BJ (cell line): Measurements from ENCODE around the gene SHISA7. TPM values are rescaled to one million over a fixed set of nuclear protein-coding genes. Genes with fewer than 3 reads are reported as not detected.

Experiments used
- CTCF ChIA-PET: fragments of 350-600 bp; formaldehyde crosslinking; extraction: SDS; loops from one replicate; lab custom pipeline; 2021; ENCODE audit warnings: antibody characterized with exemption, inconsistent platforms; lab: Yijun Ruan, JAX
- POLR2A ChIA-PET: fragments of 300-600 bp; sonication (Branson Sonifier 250); formaldehyde crosslinking; extraction: SDS; loops from one replicate; lab custom pipeline; 2021; ENCODE audit warnings: antibody characterized with exemption; lab: Charles Lee
- DNase-seq: peaks from one replicate; pipeline ENCODE4 v3.0.0-alpha.2; 2011; ENCODE audit warnings: low read depth
- H3K27me3 ChIP-seq: 2 replicates; pipeline ENCODE4 v1.6.0; 2011; ENCODE audit warnings: low read length; ENCODE audit not compliant: control insufficient read depth, insufficient read depth
- H3K36me3 ChIP-seq: 2 replicates; pipeline ENCODE4 v1.5.1; 2011; ENCODE audit warnings: low read length; ENCODE audit not compliant: control insufficient read depth, insufficient read depth
- H3K4me3 ChIP-seq: 2 replicates; pipeline ENCODE4 v1.5.1; 2011; ENCODE audit warnings: low read depth, mild to moderate bottlenecking, control low read depth, low read length
- polyA plus RNA-seq: library from polyadenylated mRNA; depleted of rRNA; stranded (reverse); fragments of >200 nt; gene quantifications from 2 replicates; pipeline ENCODE4 v1.2.3, GENCODE V29; 2011
- TF ChIP-seq, protein P1 (sequence below): IDR thresholded peaks from 2 replicates; pipeline ENCODE4 v1.5.1; 2011; ENCODE audit warnings: low read depth, mild to moderate bottlenecking, control low read depth, inconsistent platforms, low read length, moderate library complexity; ENCODE audit not compliant: insufficient read depth

SHISA7 gene
- polyA plus RNA-seq, 1 experiment: not detected

DNA sequence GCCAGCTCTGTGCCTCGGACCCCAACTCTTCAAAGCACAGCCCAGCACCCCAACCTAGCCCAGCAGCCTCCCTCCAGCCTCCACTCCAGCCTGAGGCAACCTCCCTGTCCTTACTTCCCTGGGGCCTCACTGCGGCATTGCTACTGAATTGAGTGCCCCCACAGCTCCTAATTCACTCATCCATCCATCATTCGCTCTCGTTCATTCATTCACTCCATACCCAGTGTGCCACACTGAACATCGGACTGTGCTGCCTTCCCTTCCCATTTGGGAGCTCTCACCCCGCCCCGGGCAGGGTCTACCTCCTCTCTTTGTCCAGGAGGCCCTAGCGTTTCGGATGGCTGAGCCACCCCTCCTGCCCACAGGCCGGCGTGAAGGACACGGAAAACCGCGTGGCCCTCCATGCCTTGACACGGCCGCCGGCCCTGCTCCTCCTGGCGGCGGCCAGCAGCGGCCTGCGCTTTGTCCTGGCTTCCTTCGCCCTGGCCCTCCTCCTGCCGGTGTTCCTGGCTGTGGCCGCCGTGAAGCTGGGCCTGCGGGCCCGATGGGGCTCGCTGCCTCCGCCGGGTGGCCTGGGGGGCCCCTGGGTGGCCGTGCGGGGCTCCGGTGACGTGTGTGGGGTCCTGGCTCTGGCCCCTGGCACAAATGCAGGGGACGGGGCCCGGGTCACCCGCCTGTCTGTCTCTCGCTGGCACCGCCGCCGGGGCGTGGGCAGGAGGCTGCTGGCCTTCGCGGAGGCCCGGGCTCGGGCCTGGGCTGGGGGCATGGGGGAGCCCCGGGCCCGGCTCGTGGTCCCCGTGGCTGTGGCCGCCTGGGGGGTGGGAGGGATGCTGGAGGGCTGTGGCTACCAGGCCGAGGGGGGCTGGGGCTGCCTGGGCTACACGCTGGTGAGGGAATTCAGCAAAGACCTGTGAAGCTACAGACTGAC is 43.2 kb upstream of the SHISA7 start:
- no peaks in the 10 kb centered on the region for H3K27me3 ChIP-seq
- ChIA-PET POLR2A (no interaction called here), CTCF (interaction anchor here (2.9 to 10.9 kb wide), 3 partner anchors 18 to 19 kb away, joined by 11 to 106 read pairs (median 24); no protein-coding TSS in a partner anchor)
- DNase-seq: no peak
- H3K36me3 ChIP-seq: peaks cover 4% of the 10 kb centered on the region
- H3K4me3 ChIP-seq: peak overlapping the region; percentile 82; the same call in 1 of the 2 replicates
- TF ChIP-seq, protein P1, sequence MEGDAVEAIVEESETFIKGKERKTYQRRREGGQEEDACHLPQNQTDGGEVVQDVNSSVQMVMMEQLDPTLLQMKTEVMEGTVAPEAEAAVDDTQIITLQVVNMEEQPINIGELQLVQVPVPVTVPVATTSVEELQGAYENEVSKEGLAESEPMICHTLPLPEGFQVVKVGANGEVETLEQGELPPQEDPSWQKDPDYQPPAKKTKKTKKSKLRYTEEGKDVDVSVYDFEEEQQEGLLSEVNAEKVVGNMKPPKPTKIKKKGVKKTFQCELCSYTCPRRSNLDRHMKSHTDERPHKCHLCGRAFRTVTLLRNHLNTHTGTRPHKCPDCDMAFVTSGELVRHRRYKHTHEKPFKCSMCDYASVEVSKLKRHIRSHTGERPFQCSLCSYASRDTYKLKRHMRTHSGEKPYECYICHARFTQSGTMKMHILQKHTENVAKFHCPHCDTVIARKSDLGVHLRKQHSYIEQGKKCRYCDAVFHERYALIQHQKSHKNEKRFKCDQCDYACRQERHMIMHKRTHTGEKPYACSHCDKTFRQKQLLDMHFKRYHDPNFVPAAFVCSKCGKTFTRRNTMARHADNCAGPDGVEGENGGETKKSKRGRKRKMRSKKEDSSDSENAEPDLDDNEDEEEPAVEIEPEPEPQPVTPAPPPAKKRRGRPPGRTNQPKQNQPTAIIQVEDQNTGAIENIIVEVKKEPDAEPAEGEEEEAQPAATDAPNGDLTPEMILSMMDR: no peak

DNA sequence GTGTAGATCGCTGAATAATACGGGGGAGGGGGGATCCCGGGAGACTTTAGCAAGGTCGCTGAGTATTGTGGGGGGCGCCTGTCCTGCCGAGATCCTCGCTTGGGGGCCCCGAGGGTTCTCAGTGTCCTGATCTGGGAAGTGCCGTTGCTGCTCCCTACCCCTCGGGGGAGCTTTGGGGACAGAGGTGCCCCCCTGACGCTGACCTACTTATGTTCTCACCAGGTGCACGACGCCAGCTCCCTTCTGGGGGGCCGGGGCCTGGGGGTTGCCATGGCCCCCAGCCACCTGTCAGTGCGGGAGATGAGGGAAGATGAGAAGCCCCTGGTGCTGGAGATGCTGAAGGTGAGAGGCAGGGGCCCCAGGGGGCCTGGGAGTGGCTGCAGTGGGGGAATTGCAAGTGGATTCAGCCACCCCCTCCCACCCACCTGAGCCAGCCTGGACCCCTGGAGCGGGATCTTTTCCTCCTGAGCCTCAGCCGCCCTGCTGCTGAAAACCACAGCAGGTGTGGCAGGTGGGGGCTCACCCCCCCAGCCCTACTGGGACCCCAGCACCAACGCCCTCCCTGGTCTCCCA is 42.4 kb upstream of the SHISA7 start:
- Histone ChIP-seq H3K4me3 (peak overlapping the region; percentile 82), H3K27me3 (no peaks in the 10 kb centered on the region), H3K36me3 (peaks cover 5% of the 10 kb centered on the region)
- DNase-seq: no peak
- ChIA-PET POLR2A (interaction anchor here (0.6 kb wide), 1 partner anchor 119 kb away, joined by 3 read pairs; no protein-coding TSS in a partner anchor), CTCF (interaction anchor here (0.7 to 10.9 kb wide), 4 partner anchors 18 to 32 kb away, joined by 4 to 106 read pairs (median 13); no protein-coding TSS in a partner anchor)
- TF ChIP-seq, protein P1: no peak

DNA sequence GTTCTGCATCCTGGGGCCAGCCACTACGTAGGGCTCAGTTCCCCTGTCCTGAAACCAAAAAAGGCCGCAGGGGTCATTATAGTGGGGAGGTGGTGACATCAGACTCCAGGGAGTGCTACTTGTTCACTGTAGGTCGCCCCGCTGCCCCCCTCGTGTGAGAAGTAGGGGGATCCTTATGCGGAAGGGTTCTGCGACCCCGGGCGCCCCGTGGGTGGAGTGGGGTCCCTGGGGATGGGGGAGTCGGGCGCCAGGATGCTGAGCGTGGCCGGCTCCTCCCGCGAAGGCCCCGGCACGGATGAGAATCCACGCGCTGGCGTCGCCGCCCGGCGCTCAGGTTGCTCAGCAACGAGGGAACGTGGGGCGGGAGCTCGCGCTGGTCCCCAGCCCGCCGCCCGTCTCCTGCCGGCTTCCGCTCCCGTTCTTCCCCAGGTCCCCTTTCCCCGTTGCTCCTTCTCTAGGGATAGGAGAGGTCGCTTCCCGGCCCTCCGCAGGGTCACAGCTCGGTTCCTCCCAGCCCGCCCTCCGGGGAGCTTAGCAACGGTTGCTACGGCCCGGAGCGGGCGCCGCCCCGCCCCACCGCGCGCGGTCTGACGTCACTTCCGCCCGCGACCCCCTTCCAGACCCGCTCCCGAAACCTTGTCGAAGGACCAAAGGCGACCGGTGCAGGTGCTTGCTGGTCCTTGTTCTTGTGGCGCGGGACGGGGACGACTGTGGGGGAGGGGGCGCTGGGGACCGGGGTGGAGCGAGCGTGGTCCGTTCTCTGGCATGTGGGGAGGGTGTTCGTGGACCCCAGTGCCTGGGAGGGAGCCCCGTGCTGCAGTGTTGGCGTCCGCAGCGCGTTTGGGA is 41.7 kb upstream of the SHISA7 start, which contains the start of gene NAT14:
Gene NAT14, plus strand, starts transcription at position 596 of the 846 bp plus-strand sequence. CDS start 521 bp downstream, outside the sequence.
- TF ChIP-seq, protein P1: no peak
- no peak for DNase-seq
- POLR2A ChIA-PET: interaction anchor here (0.6 kb wide), 1 partner anchor 120 kb away, joined by 3 read pairs; no protein-coding TSS in a partner anchor
- peak within 1 kb of the TSS; percentile 82 for H3K4me3 ChIP-seq
- peaks cover 5% of the 10 kb centered on the region for H3K36me3 ChIP-seq
- CTCF ChIA-PET: interaction anchor here (0.5 to 2.9 kb wide), 5 partner anchors 17 to 32 kb away, joined by 3 to 15 read pairs (median 4); no protein-coding TSS in a partner anchor
- H3K27me3 ChIP-seq: no peaks in the 10 kb centered on the region

DNA sequence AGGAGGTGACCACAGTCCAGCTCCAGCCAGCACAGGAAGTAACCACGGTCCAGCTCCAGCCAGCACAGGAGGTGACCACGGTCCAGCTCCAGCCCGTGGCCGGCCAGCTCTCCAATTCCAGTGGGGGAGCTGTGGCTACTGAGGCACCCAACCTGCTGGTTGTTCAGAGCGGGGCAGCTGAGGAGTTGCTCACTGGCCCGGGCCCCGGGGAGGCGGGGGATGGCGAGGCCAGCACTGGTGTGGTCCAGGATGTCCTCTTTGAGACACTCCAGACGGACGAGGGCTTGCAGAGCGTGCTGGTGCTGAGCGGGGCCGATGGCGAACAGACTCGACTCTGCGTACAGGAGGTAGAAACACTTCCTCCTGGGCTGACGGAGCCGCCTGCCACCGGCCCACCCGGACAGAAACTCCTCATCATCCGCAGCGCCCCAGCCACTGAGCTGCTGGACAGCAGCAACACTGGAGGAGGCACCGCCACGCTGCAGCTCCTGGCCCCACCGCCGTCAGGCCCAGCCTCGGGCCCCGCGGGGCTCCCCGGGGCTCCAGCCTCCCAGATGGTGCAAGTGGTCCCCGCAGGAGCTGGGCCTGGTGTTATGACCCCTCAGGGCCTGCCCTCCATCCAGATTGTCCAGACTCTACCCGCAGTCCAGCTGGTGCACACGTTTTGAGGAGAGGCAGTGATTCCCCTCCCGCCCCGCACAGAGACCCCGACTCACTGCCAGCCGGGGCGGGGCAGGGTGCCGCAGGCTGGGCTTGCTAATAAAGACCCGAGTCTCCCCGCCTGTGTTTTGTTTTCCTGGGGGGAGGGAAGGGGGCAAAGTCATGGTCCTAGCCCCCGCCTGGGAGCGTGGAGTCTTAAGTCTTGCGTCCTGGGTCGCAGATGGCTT is 40.8 kb upstream of the SHISA7 start:
- ChIA-PET CTCF (interaction anchor here (1.1 to 2.9 kb wide), 3 partner anchors 16 to 32 kb away, joined by 3 to 15 read pairs (median 11); no protein-coding TSS in a partner anchor), POLR2A (no interaction called here)
- DNase-seq: no peak

More for the DNA sequence above, 40.8 kb upstream of the SHISA7 start:
- TF ChIP-seq, protein P1: no peak
- Histone ChIP-seq H3K4me3 (peak overlapping the region; percentile 82), H3K27me3 (no peaks in the 10 kb centered on the region), H3K36me3 (peaks cover 5% of the 10 kb centered on the region)
